ENCODE measurements around the gene APOO. TPM values are rescaled to one million over a fixed set of nuclear protein-coding genes. Genes with fewer than 3 reads are reported as not detected.

Gene APOO
- total RNA-seq, 1 donor from 2014 or later: 27.7 TPM

- FAIRE-seq: no peak
- DNase-seq (ENCODE audit: low spot score in 2 of 2): no peak
These were observed 117.6 kb downstream of the APOO start for GRCh38 chrX:23790155-23790497.

- DNase-seq (ENCODE audit: low spot score in 2 of 2) (no peak), FAIRE-seq (no peak)
These were observed 118.2 kb downstream of the APOO start for GRCh38 chrX:23789386-23790154.

DNA sequence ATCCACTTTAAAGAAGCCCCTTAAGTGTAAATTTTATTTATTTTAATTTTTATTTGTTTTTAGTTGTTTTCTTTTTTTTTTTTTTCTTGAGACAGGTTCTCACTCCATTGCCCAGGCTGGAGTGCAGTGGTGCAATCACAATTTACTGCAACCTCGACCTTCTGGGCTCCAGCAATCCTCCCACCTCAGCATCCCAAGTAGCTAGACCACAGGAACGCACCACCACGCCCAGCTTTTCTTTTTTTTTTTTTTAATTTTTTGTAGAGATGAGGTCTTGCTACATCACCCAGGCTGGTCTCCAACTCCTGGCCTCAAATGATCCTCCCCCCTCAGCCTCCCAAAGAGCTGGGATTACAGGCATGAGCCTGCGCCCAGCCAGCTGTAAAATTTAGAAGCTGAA is 118.8 kb downstream of the APOO start:
- no peak for FAIRE-seq
- no peak for DNase-seq (ENCODE audit: low spot score in 2 of 2)

GRCh38 chrX:23788521-23788920 is 119.2 kb downstream of the APOO start:
- DNase-seq (ENCODE audit: low spot score in 2 of 2) (no peak), FAIRE-seq (no peak)

- FAIRE-seq (no peak), DNase-seq (ENCODE audit: low spot score in 2 of 2) (no peak)
These were observed 120.0 kb downstream of the APOO start for GRCh38 chrX:23787745-23788118.

GRCh38 chrX:23786268-23786815 is 121.4 kb downstream of the APOO start:
- FAIRE-seq: no peak
- no peak for DNase-seq (ENCODE audit: low spot score in 2 of 2)

- DNase-seq (ENCODE audit: low spot score in 2 of 2) (no peak), FAIRE-seq (no peak)
These were observed 122.2 kb downstream of the APOO start for GRCh38 chrX:23785580-23785979.

DNA sequence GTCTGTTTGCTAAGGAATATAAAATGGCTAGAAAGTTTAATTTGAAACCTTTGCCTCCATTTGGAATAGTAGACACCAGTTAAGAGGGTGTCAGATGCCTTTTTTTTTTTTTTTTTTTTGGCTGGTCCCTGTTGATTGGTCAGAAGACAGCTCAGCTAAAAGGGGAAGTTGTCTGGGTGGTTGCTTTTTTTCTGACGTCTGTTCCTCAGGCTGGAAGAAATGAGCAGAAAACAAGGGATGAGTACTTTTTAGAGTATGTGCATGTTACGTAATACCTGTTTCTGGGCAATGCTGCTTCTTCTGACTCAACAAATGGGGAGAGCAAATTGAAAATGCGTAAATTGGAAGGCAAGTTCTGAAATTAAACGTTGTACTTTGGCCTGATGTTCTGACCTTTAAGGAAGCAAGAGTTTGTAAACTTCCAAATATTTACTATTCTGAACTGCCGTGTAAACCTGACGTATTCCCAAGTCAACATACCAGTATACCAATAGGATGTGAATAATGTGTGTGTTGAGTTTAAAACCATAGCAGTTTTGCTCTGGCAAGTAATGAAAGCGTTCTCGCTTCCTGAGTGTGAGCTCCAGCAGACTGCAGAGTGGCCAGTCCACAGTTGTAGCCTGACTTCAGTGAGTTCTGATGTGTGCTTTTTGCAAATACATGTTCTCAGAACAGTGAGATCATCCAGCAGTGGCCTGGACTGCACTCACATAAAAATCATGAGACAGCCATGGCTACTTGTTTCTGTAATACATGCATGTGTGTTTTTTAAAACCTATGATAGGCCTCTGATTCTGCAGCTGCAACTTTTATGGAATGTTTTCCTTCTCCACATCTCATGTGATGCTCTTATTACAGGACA is 123.0 kb downstream of the APOO start:
- DNase-seq (ENCODE audit: low spot score in 2 of 2): no peak
- no peak for FAIRE-seq

DNA sequence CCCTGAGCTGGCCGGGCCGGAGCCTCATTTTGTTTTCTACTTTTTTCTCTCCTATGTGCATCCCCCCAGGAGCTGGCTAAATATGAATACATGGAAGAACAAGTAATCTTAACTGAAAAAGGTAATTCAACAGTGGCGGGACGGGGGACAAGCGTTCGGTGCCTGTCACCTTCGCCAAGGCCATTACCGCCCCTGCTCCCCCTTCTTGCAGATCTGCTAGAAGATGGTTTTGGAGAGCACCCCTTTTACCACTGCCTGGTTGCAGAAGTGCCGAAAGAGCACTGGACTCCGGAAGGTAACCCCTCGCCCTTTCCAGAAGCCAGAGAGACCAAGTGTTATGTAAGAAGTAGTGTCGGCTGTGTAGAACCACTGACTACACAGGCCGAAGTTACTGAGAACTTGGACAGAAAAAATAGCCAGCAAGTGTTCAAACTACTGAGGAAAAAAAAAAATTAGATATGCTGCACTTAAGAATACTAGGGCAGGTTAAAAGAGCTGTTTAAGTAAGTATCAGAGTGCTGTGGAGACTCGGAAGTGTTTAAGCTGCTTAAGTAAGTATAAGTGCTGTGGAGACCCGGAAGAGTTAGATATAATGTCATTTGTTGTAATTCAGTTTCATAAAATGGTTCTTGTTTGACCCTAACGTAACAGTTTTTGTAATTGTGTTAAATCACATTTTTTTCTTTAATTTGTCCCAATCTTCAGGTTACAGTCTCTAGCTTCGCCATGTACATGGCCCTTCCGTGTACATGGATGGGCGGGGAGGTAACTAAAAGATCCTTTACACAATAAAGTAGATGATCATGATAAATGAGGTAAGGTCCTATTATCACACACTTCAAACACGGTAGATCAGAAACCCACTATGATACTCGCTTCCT is 123.9 kb downstream of the APOO start:
- FAIRE-seq (no peak), DNase-seq (ENCODE audit: low spot score in 2 of 2) (no peak)

Other genes with a start within 250 kb of the APOO start
- 53.4 TPM for gene PRDX4, start 240.4 kb downstream of the APOO start, total RNA-seq
- gene ACOT9, start 164.7 kb downstream of the APOO start, total RNA-seq: 22.0 TPM
- gene SAT1, start 124.8 kb downstream of the APOO start, total RNA-seq: 42.8 TPM
- 0.82 TPM for gene CXorf58, start 68 bp upstream of the APOO start, total RNA-seq
- 36.3 TPM for gene KLHL15, start 119.2 kb upstream of the APOO start, total RNA-seq
- gene EIF2S3, start 147.0 kb upstream of the APOO start, total RNA-seq: 296 TPM
- 46.1 TPM for gene ZFX, start 241.8 kb upstream of the APOO start, total RNA-seq

Measured in frontal cortex (tissue), 4 donors.